Activated CD4-positive, CD25-positive, alpha-beta regulatory T cell treated with anti-CD3 and anti-CD28 coated beads, Interleukin-2, amount 50 U/mL, for 16 hours (primary cell): ENCODE data around the gene SPOCK1.

ENCODE experiments used
- DNase-seq: peaks from one replicate; pipeline ENCODE4 v3.0.0-alpha.2; 2020; ENCODE audit warnings: low read depth, low spot score

Gene SPOCK1

GRCh38 chr5:137296213-137296781 is 202.8 kb downstream of the SPOCK1 start:
- DNase-seq: no peak

DNA sequence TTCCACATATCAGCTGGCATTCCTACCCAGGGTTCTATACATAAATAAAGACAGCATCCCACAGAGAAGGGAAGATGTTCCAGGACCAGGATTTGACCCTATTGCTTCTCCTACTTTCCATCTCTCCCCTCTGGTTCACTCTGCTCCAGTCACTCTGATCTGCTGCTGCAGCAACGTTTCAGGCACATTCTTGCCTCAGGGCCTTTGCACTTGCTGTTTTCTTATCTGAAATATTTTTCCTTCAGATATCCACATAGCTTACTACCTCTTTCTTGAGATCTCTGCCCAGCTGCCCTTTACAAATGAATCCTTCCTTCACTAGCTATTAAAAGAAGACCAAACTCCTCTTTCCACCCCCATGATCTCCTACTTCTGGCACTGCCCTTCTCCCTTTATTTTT is 204.5 kb downstream of the SPOCK1 start:
- DNase-seq: no peak

DNA sequence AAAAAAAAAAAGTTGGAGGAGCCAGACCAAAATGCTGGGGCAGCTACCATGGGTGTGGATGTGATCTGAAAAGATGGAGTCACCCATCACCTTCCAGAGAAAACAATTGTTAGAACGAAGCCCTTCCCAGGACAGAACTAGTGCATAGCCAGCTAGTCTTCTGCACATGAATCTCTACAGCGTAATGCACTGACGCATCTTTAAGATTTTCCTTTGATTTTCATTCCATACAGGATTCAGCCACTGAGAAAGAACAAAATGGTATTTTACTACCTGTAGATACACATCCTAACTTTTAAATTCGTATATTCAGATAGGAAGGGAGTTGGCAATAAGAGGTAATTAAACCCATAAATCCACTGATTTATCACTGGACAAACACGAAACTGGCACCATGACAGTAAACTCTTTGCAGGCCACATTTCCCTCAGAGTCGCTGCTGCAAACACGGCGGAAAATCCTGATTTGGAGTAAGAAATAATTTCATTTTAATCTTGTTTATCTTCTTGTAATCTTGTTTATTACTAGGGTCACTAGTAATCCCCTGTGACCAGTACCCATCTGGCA is 206.6 kb downstream of the SPOCK1 start:
- DNase-seq: no peak

GRCh38 chr5:137291436-137291835 is 207.7 kb downstream of the SPOCK1 start:
- no peak for DNase-seq

- no peak for DNase-seq
Measured at GRCh38 chr5:137291031-137291430, 208.1 kb downstream of the SPOCK1 start.

- DNase-seq: no peak
Measured at GRCh38 chr5:137290373-137290772, 208.8 kb downstream of the SPOCK1 start.

DNA sequence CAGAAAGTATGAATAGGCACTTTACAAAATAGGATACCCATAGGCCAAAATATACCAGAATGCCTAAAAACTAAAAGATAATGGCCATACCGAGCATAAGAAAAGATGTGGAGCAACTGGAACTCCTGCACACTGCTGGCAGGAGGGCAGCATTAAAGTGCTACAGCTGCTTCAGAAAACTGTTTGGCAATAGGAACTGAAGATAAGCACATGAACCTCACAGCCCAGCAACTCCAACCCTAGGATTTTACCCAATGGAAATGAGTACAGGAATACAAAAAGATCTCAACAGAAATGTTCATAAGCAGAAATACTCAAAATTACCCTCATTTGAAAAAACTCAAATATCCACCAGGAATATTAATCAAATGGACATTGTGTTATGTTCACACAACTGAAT is 209.3 kb downstream of the SPOCK1 start:
- DNase-seq: no peak

DNA sequence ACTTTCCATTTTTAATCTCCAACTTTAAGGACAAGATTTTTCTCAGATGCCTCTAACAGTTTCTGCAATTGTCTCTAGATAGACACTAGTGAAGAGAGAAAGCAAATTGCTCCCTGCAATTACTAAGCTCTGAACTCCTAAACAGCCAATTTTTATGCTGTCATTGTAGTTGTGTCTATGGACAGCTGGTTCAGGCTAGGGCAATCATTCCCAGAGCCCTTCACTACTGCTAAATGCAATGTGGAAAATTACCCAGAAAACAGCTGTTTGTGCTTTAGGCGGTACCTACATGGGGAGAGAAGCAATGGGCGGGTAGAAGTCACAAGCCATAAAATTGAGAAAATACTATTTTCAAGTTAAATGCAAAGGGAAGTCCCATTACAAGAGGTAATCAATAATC is 211.6 kb downstream of the SPOCK1 start:
- DNase-seq: no peak

DNA sequence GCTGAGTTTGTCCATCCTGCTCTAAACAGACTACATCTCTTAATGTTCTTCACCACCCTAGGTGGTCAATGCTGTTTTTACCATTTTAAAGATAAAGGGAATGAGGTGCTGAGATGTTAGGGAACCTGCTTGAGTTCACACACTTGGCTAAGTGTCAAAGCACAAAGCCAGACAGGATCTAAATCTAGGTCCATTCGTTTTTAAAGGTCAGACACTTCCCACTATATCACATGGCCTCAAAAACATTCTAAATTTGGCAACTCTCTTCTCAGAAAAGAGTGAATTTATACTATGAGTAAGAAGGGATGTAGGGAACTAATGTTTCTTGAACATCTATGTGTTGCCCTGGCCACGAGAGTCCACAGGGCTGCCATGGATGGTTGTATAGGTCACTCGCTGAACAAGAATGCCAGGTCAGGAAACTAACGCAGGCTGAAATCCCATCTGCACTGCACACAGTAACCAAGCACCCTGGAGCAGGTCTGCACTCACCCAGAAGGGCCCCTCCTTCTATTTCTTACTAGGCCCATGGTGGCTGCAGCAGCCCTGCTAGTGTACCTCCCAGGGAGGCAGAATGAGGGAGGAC is 213.0 kb downstream of the SPOCK1 start:
- no peak for DNase-seq

DNA sequence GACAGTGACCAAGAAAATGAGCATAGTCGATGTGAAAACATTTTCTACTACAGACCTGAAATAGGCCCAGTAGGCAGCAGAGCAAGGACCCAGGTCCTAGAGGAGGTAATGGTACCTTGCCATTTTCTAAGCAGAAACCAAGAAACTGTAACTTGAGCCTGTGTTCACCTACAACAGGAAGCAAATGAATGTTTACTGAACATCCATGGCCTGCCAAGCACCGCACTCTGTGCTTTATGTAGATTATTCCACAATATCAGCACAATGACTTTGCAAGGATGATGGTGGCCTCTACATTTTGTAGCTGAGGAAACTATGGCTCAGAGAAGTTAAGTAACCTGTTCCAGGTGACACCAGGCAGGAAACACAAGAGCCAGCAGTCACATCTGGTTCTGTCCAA is 215.3 kb downstream of the SPOCK1 start:
- DNase-seq: no peak

DNA sequence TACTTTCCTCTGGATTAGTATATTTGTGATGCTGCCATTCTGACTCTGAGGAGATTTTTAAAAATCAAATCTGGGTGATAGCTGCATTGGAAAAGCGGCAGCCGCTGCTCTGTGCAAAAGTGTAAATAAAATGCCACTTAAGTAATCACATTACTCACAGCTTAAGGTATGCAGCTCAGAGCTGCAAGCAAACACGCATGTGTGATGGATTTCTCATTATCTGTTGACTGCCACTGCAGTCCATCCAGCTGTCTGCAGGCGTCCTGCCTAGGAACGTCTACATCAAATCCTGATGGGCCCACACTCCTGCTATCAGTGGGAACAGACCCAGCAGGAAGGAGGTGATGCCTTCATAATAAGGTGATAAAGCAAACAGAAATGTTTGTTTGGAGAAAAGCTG is 216.9 kb downstream of the SPOCK1 start:
- no peak for DNase-seq

DNA sequence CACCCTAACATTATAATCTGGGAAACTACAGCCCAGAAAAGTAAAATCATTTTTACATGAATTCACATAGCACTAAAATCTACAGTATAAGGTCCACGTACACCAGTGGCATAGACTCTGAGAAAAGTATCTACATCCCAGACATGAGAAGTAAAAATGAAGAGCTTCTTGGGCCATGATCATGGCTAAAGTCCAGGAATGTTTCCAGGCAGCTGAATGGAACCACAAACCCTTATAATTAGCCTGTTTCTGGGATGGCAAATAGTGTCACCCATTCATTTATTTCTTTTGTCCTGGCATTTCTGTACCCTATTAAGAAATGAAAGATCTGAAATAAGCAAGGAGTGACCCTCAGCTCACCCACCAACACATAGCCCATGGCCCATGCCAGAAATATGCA is 217.9 kb downstream of the SPOCK1 start:
- no peak for DNase-seq

DNA sequence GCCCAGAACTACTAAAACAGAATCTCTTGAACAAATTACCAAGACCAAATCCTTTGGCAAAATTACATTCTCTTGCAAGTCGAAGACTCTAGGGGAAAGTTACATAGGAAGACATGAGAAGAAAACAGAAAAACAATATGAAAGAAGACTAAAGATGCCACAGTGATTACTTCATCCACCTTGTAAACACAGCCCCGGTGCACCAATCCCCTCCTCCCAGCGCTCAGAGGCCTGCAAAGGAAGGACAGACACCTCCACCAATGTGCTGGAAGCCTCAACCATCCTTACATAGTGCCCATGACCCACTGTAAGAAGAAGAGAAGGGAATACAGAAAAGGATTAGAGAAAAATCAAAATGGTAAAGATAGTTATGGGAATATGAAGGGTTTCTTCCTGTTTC is 218.5 kb downstream of the SPOCK1 start:
- no peak for DNase-seq

GRCh38 chr5:137279521-137280231 is 219.4 kb downstream of the SPOCK1 start:
- no peak for DNase-seq

GRCh38 chr5:137278476-137278875 is 220.7 kb downstream of the SPOCK1 start:
- DNase-seq: no peak

DNA sequence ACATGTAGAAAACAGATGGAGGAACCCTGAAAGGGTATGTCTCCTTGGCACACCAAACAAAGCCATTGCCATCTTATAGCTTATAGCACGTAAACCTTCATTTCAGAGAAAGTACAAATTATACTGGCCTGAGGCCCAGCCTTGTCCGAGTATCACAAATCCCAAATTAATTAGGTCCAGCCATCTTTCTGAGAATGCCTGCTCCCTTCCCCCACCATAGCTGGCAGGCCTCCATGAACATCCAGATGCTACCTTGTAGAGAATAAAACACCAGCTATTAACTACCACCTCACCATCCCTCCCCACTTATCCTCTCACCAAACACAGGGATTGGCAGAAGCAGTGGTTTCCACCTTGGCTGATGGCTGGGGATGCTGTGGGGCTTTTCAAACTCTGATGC is 224.0 kb downstream of the SPOCK1 start:
- no peak for DNase-seq

DNA sequence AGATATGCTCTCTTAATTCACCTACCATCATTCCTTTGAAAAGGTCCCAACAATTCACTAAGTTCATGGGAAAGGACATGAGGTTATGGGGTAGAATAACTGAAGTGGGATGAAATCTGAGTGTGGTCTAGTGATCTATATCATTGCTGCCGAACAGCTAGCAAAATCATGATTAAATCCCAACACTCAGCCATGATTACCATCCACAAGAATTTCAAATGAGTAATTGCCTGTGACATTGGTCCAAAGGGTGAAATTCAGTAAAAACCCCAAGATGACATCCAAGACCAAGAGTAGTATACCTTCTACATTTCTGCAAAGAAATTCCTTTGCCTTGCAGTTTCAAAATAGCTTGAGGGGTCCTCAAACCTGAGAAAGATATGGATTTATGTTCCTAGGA is 225.6 kb downstream of the SPOCK1 start:
- no peak for DNase-seq

- no peak for DNase-seq
Measured at GRCh38 chr5:137272831-137273230, 226.3 kb downstream of the SPOCK1 start.

GRCh38 chr5:137269946-137270345 is 229.2 kb downstream of the SPOCK1 start:
- DNase-seq: no peak

DNA sequence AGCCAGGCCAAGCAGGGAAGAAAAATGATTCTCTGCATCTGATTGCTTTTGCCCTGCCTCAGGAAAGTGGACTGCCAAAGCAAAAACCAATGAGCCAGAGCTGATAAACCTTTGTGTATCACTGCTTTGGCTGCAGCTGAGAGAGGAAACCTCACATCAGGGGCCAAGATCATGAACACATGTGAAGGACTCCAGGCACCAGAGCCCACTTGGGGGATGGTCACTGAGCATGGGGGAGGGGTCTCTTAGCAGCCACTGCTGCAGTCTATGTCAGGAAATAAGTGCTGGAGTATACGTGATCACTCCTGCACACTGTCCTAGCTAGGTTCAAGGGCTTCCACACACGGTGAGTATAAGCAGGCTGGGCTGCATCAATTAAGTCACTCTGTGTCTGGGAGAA is 229.9 kb downstream of the SPOCK1 start:
- DNase-seq: no peak

DNA sequence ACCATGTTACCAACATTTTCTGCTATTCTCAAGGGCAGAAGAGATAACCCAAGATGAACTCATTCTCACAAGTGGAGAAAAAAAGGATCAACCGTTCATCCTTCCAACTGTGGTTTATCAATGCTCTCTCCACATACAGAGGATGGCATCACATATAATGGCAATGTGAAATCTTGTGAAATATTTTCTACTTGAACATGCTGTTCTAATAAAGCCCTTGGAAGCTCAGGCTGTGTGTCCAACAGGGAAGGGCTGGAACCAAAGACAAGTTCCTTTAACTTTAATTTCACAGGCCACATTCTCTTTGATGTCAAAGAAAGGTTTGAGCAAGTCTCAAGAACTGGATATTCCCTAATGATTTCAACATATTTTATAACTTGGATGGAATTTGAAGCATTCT is 230.5 kb downstream of the SPOCK1 start:
- DNase-seq: no peak

DNA sequence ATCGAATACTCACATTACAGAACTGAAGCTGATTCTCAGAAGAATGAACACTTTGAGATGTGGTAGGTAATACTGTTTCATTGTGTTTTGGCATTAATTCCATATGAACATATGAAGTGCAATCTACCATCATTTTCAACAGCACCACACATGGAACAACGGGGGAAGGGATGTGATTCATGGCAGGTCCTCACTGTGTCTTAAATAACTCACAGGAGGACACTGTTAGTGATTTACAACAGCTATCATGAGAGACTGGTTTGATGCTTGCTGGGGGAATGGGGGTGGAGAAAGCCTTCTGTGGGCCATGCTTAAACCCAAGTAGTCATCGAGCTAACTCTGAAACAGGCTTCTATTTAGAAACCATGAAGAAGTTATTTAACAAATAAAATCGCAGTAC is 232.9 kb downstream of the SPOCK1 start:
- DNase-seq: no peak

DNA sequence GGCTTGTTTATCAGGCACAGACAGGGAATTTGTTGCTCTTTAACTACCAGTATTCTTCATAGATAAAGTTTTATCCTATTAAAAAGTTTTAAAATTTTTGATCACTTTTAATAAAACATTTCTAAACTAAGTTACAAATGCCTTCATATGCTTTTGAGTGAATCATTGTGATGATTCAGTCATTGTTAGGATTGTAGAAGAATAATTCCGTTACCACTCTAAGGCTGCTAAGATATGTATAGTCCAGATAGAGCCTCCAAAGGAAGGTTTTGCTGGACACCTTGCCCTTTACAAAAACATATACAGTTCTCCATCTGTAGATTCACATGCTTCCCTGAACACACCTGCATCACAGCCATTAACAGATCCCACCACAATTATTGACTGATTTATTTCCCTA is 233.7 kb downstream of the SPOCK1 start:
- DNase-seq: no peak
